H9 (cell line): Measurements from ENCODE around the gene PRR16. TPM values are rescaled to one million over a fixed set of nuclear protein-coding genes. Genes with fewer than 3 reads are reported as not detected.

Experiments
- DNase-seq: peaks from one replicate; pipeline ENCODE4 v3.0.0-alpha.2; 2017
- H2AFZ ChIP-seq: one replicate; pipeline ENCODE4 v1.6.1; 2013; ENCODE audit warnings: mild to moderate bottlenecking, low read length, control low read depth, moderate library complexity
- H2AK5ac ChIP-seq: 2 replicates; pipeline ENCODE4 v1.6.1; 2013; ENCODE audit warnings: low read length, control low read depth, mixed read lengths; ENCODE audit not compliant: insufficient read length
- H2BK120ac ChIP-seq: one replicate; pipeline ENCODE4 v1.6.1; 2013; ENCODE audit warnings: low read depth, mild to moderate bottlenecking, low read length, control low read depth, inconsistent platforms; ENCODE audit not compliant: poor library complexity, severe bottlenecking
- H2BK12ac ChIP-seq: 2 replicates; pipeline ENCODE4 v1.6.1; 2013; ENCODE audit warnings: low read length, control low read depth, mixed read lengths, low read depth; ENCODE audit not compliant: insufficient read length
- H2BK15ac ChIP-seq: 2 replicates; pipeline ENCODE4 v1.6.1; 2013; ENCODE audit warnings: low read depth, low read length, control low read depth
- H2BK20ac ChIP-seq: one replicate; pipeline ENCODE4 v1.6.1; 2013; ENCODE audit warnings: low read depth, mild to moderate bottlenecking, low read length, control low read depth, inconsistent platforms; ENCODE audit not compliant: poor library complexity, severe bottlenecking
- H2BK5ac ChIP-seq: 2 replicates; pipeline ENCODE4 v1.6.1; 2013; ENCODE audit warnings: low read length, control low read depth, mixed read lengths; ENCODE audit not compliant: insufficient read length
- H3K14ac ChIP-seq: 2 replicates; pipeline ENCODE4 v1.6.1; 2013; ENCODE audit warnings: low read length, control low read depth; ENCODE audit not compliant: insufficient read depth
- H3K18ac ChIP-seq: 2 replicates; pipeline ENCODE4 v1.6.1; 2013; ENCODE audit warnings: low read depth, mild to moderate bottlenecking, mixed read lengths, low read length, control low read depth; ENCODE audit not compliant: insufficient read length
- H3K23ac ChIP-seq: 2 replicates; pipeline ENCODE4 v1.6.1; 2013; ENCODE audit warnings: low read length, control low read depth, mixed read lengths, low read depth; ENCODE audit not compliant: insufficient read length
- H3K23me2 ChIP-seq: 2 replicates; pipeline ENCODE4 v1.6.1; 2013; ENCODE audit warnings: low read depth, mild to moderate bottlenecking, mixed read lengths, low read length, control low read depth; ENCODE audit not compliant: insufficient read length, poor library complexity, severe bottlenecking
- H3K27ac ChIP-seq: 2 replicates; pipeline ENCODE4 v1.5.1; 2013; ENCODE audit warnings: low read length, control low read depth, mixed read lengths, low read depth; ENCODE audit not compliant: insufficient read length
- H3K27me3 ChIP-seq: 2 replicates; pipeline ENCODE4 v1.6.1; 2013; ENCODE audit warnings: low read length, control low read depth, inconsistent platforms; ENCODE audit not compliant: insufficient read depth
- H3K4ac ChIP-seq: 2 replicates; pipeline ENCODE4 v1.6.1; 2013; ENCODE audit warnings: low read depth, mild to moderate bottlenecking, control low read depth, inconsistent platforms, low read length, moderate library complexity
- H3K4me1 ChIP-seq: 2 replicates; pipeline ENCODE4 v1.6.1; 2013; ENCODE audit warnings: low read length, control low read depth, inconsistent platforms; ENCODE audit not compliant: insufficient read depth
- H3K4me2 ChIP-seq: 2 replicates; pipeline ENCODE4 v1.6.1; 2013; ENCODE audit warnings: low read length, control low read depth, mixed read lengths; ENCODE audit not compliant: insufficient read length, insufficient read depth
- H3K56ac ChIP-seq: 2 replicates; pipeline ENCODE4 v1.6.1; 2013; ENCODE audit warnings: low read depth, mild to moderate bottlenecking, mixed read lengths, low read length, control low read depth; ENCODE audit not compliant: insufficient read length
- H3K79me1 ChIP-seq: 2 replicates; pipeline ENCODE4 v1.6.1; 2013; ENCODE audit warnings: low read depth, mild to moderate bottlenecking, moderate library complexity, low read length, control low read depth, inconsistent platforms; ENCODE audit not compliant: insufficient read depth, poor library complexity, severe bottlenecking
- H3K79me2 ChIP-seq: 2 replicates; pipeline ENCODE4 v1.6.1; 2013; ENCODE audit warnings: low read length, control low read depth, inconsistent platforms; ENCODE audit not compliant: insufficient read depth
- H3K9ac ChIP-seq: 2 replicates; pipeline ENCODE4 v1.6.1; 2013; ENCODE audit warnings: low read length, control low read depth, mixed read lengths; ENCODE audit not compliant: insufficient read length; ENCODE audit errors: extremely low read depth
- H3K9me3 ChIP-seq: one replicate; pipeline ENCODE4 v1.6.1; 2013; ENCODE audit warnings: low read depth, low read length, inconsistent platforms; ENCODE audit not compliant: control insufficient read depth
- H3T11ph ChIP-seq: one replicate; pipeline ENCODE4 v1.6.1; 2013; ENCODE audit warnings: mild to moderate bottlenecking, low read length, control low read depth, inconsistent platforms
- H4K20me1 ChIP-seq: one replicate; pipeline ENCODE4 v1.6.1; 2013; ENCODE audit not compliant: control insufficient read depth, insufficient read length, insufficient read depth
- H4K5ac ChIP-seq: 2 replicates; pipeline ENCODE4 v1.6.1; 2013; ENCODE audit warnings: low read depth, mild to moderate bottlenecking, mixed read lengths, low read length, control low read depth; ENCODE audit not compliant: insufficient read length
- H4K8ac ChIP-seq: replicated peaks from 2 replicates; pipeline ENCODE4 v1.6.1; 2013; ENCODE audit warnings: low read length, control low read depth, mixed read lengths, low read depth; ENCODE audit not compliant: insufficient read length
- H4K91ac ChIP-seq: 2 replicates; pipeline ENCODE4 v1.6.1; 2013; ENCODE audit warnings: low read depth, mild to moderate bottlenecking, moderate library complexity, mixed read lengths, low read length, control low read depth; ENCODE audit not compliant: insufficient read length
- H3K27ac Mint-ChIP-seq, 3 experiments: 2 replicates in 2 of 3; 3 replicates in 1 of 3; pipeline ENCODE4 v1.8.0; 2020 to 2021; ENCODE audit warnings: mixed read lengths in 3 of 3, mild to moderate bottlenecking in 1 of 3, moderate library complexity in 1 of 3
- H3K27me3 Mint-ChIP-seq: 2 replicates; pipeline ENCODE4 v1.8.0; 2021; ENCODE audit warnings: low read depth, mild to moderate bottlenecking, moderate library complexity, mixed read lengths
- H3K36me3 Mint-ChIP-seq, 3 experiments: 2 replicates in 2 of 3; 3 replicates in 1 of 3; pipeline ENCODE4 v1.8.0; 2020 to 2021; ENCODE audit warnings: low read depth in 3 of 3, mixed read lengths in 3 of 3; ENCODE audit not compliant: insufficient read depth in 1 of 3
- H3K4me1 Mint-ChIP-seq, 2 experiments: 2 replicates each; pipeline ENCODE4 v1.8.0; 2020; ENCODE audit warnings: mixed read lengths in 2 of 2
- H3K4me3 Mint-ChIP-seq, 2 experiments: 2 replicates in 1 of 2; 3 replicates in 1 of 2; pipeline ENCODE4 v1.8.0; 2020 to 2021; ENCODE audit warnings: mild to moderate bottlenecking in 2 of 2, mixed read lengths in 2 of 2, moderate library complexity in 1 of 2
- H3K9me3 Mint-ChIP-seq, 2 experiments: 2 replicates in 1 of 2; 3 replicates in 1 of 2; pipeline ENCODE4 v1.8.0; 2020; ENCODE audit warnings: mild to moderate bottlenecking in 2 of 2, mixed read lengths in 2 of 2, moderate library complexity in 1 of 2
- WGBS: extraction: QIAGEN DNeasy Blood & Tissue Kit; methylation state at CpG from one replicate; pipeline ENCODE4 v1.1.7; 2013; ENCODE audit warnings: missing lambda C conversion rate, low lambda C conversion rate, mixed read lengths; ENCODE audit not compliant: insufficient read length; ENCODE audit errors: extremely low coverage; 5-methylcytosine and 5-hydroxymethylcytosine counted together
- long read RNA-seq: library from polyadenylated mRNA; unstranded; transcript quantifications from one replicate; pipeline ENCODE4 v2.0.0, GENCODE V29; 2020
- total RNA-seq: library from RNA; stranded (reverse); gene quantifications from 2 replicates; pipeline ENCODE4 v1.2.1, GENCODE V29; 2021
- TF ChIP-seq, protein P1 (sequence below): fragments of 200-600 bp; sonication (generic); conservative IDR thresholded peaks from 3 replicates; pipeline ENCODE4 v1.8.0; 2021; ENCODE audit warnings: antibody characterized with exemption, mild to moderate bottlenecking

Gene PRR16
- total RNA-seq, result 0.13 and 0.44 TPM in 2 replicates
- long read RNA-seq, partial matches to known transcripts, result 1 of 2 reads
- long read RNA-seq, other reads (novel, unspliced or antisense), result 1 of 2 reads

DNA sequence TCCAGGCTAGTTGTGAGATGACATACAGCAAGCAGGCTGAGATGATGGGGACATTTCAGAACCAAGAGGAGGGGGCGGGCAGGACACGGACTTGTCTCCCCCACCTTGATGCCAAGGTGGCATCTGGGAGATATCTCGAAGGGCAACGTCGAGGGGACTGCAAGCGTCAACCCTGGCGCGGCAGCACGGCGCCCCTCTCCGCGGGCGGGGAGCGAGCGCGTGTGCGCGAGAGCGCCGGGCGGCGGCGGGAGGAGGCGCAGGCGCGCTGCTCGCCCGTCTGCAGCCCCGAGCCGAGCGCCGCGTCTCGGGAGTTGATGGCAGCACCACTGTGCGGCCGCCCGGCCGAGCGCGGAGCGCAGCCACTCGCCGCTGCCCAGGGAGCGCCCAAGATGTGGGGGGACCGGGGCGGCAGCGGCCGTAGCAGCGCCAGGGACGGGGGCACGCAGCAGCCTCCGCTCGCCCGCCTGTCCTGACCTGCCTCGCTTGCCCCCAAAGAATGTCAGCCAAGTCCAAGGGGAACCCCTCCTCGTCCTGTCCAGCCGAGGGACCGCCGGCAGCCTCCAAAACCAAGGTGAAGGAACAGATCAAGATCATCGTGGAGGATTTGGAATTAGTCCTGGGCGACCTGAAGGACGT lies at the start of gene PRR16:
TSS of gene PRR16 (plus strand) at position 310 of the 636 bp plus-strand sequence.
- Histone ChIP-seq H3K23me2 (peaks cover 18% of the 10 kb centered on the region), H2BK20ac (no peak within 1 kb of the TSS), H3K9ac (no peak within 1 kb of the TSS), H3K79me1 (no peaks in the 10 kb centered on the region), H3T11ph (no peak within 1 kb of the TSS), H2BK120ac (no peak within 1 kb of the TSS), H3K4me1 (no peaks in the 10 kb centered on the region), H4K5ac (peak within 1 kb of the TSS; percentile 72), H3K18ac (no peak within 1 kb of the TSS), H3K27ac (no peak within 1 kb of the TSS), H4K20me1 (no peaks in the 10 kb centered on the region), H2BK5ac (no peak within 1 kb of the TSS), H3K79me2 (no peaks in the 10 kb centered on the region), H3K56ac (no peak within 1 kb of the TSS), H3K4ac (no peak within 1 kb of the TSS), H4K91ac (no peak within 1 kb of the TSS), H2AK5ac (no peak within 1 kb of the TSS), H3K23ac (no peak within 1 kb of the TSS), H3K4me2 (peak within 1 kb of the TSS; percentile 100), H3K14ac (0 out of 2 replicates have a peak within 1 kb of the TSS, but pooled peaks have one; percentile 29), H2BK12ac (no peak within 1 kb of the TSS), H2AFZ (peak within 1 kb of the TSS; percentile 90), H3K9me3 (no peaks in the 10 kb centered on the region), H3K27me3 (peaks cover 15% of the 10 kb centered on the region; the same call in 1 of the 2 replicates), H4K8ac (no peak within 1 kb of the TSS), H2BK15ac (no peak within 1 kb of the TSS)
- Mint-ChIP-seq H3K36me3 (no peaks in the 10 kb centered on the region), H3K9me3 (no peaks in the 10 kb centered on the region; a peak in 1 of 5 replicates), H3K27ac (peak within 1 kb of the TSS in 1 of 3 experiments; percentile 52; a peak in 1 of 7 replicates), H3K4me3 (peak within 1 kb of the TSS; percentile 77 to 92), H3K4me1 (peaks cover 15 to 16% of the 10 kb centered on the region in 2 experiments), H3K27me3 (peaks cover 57% of the 10 kb centered on the region)
- DNase-seq, result peak; percentile 68
- TF ChIP-seq, protein P1, sequence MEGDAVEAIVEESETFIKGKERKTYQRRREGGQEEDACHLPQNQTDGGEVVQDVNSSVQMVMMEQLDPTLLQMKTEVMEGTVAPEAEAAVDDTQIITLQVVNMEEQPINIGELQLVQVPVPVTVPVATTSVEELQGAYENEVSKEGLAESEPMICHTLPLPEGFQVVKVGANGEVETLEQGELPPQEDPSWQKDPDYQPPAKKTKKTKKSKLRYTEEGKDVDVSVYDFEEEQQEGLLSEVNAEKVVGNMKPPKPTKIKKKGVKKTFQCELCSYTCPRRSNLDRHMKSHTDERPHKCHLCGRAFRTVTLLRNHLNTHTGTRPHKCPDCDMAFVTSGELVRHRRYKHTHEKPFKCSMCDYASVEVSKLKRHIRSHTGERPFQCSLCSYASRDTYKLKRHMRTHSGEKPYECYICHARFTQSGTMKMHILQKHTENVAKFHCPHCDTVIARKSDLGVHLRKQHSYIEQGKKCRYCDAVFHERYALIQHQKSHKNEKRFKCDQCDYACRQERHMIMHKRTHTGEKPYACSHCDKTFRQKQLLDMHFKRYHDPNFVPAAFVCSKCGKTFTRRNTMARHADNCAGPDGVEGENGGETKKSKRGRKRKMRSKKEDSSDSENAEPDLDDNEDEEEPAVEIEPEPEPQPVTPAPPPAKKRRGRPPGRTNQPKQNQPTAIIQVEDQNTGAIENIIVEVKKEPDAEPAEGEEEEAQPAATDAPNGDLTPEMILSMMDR, result peak; percentile 36; the same call in 1 of the 3 replicates
- WGBS, result no CpG with 5 or more reads among the region's 62 CpGs
